T-helper 17 cell (primary cell): ENCODE results near the gene PADI1. TPM values are rescaled to one million over a fixed set of nuclear protein-coding genes. Genes with fewer than 3 reads are reported as not detected.

Experiments used
- ATAC-seq: fragments of 150-1000 bp; cut with Tn5 transposase; 2 replicates; pipeline ENCODE4 v1.10.0; 2021; ENCODE audit warnings: mild to moderate bottlenecking, moderate library complexity
- DNase-seq, 3 donors: peaks; one replicate each; pipeline versions ENCODE4 v3.0.0 to v3.0.0-alpha.2; 2020 to 2021
- H3K9me3 ChIP-seq: one replicate; pipeline ENCODE4 v1.7.0; 2013; ENCODE audit warnings: low read length, mild to moderate bottlenecking; ENCODE audit not compliant: control insufficient read depth, poor library complexity, severe bottlenecking
- H3K27ac Mint-ChIP-seq: one replicate; pipeline ENCODE4 v1.8.0; 2022; ENCODE audit warnings: mild to moderate bottlenecking, moderate library complexity, mixed read lengths
- H3K27me3 Mint-ChIP-seq: one replicate; pipeline ENCODE4 v1.8.0; 2022; ENCODE audit warnings: mixed read lengths
- H3K36me3 Mint-ChIP-seq: one replicate; pipeline ENCODE4 v1.8.0; 2022; ENCODE audit warnings: low read depth, mixed read lengths
- H3K4me1 Mint-ChIP-seq: one replicate; pipeline ENCODE4 v1.8.0; 2022; ENCODE audit warnings: mild to moderate bottlenecking, mixed read lengths
- H3K4me3 Mint-ChIP-seq: one replicate; pipeline ENCODE4 v1.8.0; 2022; ENCODE audit warnings: mild to moderate bottlenecking, moderate library complexity, mixed read lengths
- total RNA-seq, 4 donors: library from RNA in 2 of 4; stranded (reverse) in 2 of 4; gene quantifications; one replicate each; pipeline ENCODE4 v1.2.3 and lab custom pipeline; 2022 to 2026

The PADI1 gene
- total RNA-seq, 2 donors from 2014 or later = not detected

DNA sequence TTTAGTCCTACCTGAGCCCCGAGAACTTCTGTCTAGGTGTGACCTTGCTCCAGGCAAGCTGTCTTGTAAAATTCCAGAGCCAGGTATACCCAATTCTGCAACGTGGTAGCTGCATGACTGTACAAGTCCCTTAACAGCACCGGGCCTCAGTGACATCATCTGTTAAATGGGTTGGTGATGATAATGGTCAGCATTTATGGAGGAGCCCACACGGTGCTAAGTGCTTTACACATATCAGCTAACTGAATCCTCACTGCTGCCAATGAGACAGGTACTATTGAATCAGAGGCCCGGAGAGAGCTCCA, 37.2 kb upstream of the PADI1 start:
- Mint-ChIP-seq H3K27me3 (peaks cover 25% of the 10 kb centered on the region), H3K36me3 (peaks cover 2% of the 10 kb centered on the region), H3K4me1 (no peaks in the 10 kb centered on the region), H3K4me3 (no peak overlapping the region), H3K27ac (no peak overlapping the region)
- no peaks in the 10 kb centered on the region for H3K9me3 ChIP-seq
- ATAC-seq (no peak), DNase-seq (no peak)

DNA sequence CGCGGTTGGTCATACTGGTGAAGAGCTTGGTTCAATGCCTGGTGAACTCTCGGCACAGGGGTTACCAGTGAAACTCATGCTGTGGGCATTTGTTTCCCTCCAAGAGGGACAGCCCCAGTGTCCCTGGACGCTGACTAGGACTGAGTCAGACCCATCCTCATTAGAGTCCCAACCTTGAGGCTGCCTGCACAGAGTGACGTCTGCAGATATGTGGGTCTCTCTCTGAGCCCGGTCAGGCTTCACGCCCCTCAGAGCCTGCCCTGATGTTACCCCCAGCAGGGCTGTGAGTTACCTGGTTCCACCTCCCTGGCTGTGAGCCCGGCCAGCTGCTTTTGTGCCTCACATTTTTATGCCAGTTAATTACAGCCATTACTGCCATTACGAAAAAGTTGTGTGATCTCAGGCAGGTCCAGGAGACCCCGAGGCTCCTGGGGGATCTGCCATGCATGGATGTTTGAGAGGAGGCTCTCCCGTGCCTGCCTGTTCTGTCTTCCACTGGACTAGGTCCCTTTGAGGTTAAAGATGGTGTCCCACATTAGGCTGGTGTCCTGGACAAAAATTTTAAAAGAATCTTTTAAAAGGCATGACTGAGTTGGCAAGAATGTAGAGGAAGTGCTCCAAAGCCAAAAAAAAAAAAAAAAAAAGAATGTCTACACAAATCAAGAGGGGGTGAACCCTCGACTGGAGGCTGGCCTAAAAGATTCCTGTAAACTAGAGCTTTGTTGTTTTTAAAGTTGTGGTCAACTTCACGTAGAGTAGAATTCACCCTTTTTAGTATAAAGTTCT, 36.6 kb upstream of the PADI1 start:
- ATAC-seq (no peak), DNase-seq (no peak)
- Mint-ChIP-seq H3K36me3 (peaks cover 7% of the 10 kb centered on the region), H3K4me1 (no peaks in the 10 kb centered on the region), H3K27ac (no peak overlapping the region), H3K4me3 (no peak overlapping the region), H3K27me3 (peaks cover 28% of the 10 kb centered on the region)
- no peaks in the 10 kb centered on the region for H3K9me3 ChIP-seq

DNA sequence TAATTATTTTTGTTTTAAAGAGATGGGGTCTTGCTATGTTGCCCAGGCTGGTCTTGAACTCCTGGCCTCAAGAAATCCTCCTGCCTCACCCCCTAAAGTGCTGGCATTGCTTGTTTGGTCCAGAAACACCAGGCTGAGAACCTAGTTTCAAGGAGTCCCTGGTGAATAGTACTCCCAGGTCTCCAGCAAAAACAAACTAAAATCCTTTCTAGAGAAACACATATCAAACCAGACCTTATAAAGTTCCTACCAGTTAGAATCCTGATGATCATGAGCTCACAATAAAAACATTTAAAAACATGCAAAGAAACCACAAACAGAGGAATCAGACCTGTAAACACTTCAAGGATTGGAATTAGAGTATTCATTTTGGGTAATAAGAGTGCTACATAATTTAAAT, 34.4 kb upstream of the PADI1 start:
- Mint-ChIP-seq H3K4me1 (no peaks in the 10 kb centered on the region), H3K27me3 (peaks cover 29% of the 10 kb centered on the region), H3K4me3 (no peak overlapping the region), H3K27ac (no peak overlapping the region), H3K36me3 (peaks cover 9% of the 10 kb centered on the region)
- ATAC-seq = no peak
- H3K9me3 ChIP-seq = no peaks in the 10 kb centered on the region
- DNase-seq = no peak

DNA sequence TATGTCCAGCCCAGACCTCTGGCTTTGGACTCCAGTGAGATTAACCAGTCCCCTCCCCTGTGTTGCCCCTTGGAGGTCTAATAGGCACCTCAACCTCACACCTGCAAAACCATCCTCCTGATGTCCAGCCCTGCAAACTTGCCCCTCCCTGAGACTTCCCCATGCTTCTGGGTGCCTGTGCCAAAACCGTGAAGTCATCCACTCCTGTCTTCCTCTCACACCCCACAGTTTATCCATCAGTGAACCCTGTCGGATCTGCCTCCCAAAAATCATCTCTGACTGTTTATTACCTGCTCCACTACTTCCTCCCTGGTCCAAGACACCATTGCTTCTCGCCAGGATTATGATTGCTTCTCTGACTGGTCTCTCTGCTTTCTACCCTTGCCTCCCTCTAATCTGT, 31.7 kb upstream of the PADI1 start:
- H3K27ac Mint-ChIP-seq = no peak overlapping the region

DNA sequence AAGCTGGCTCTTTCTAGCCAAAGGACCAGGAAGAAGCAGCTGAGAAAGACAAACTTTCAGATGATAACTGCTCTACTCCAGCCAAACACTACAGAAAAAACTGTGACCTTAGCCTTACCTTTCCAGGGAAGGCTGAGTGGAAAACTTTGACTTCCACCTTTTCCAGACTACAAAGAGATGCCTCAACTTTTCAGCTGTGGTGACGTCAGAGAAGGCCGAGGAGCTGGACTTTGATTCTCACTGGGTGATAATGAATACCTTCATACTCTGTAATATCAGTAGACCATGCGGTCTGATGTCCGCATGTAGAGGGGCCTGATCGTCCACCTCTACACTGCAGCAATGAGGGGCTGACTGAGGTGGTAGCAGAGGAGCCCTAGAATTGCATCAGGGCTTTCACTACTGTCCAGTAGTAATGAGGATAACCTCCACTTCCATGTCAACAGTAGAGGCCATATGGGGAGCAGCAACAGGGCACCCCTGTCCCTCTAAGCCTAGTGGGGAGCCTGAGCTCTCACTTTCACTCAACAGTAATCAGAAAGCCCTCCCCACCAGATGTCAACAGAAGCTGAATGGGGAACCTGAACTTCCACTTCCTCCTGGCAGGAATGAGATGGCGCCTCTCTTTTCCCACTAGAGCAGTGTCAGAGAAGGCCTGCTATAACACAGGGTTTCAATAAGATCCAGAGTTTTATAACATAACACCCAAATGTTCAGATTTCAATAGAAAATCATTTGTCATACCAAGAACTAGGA, 28.4 kb upstream of the PADI1 start:
- Mint-ChIP-seq H3K4me3 (no peak overlapping the region), H3K27ac (no peak overlapping the region), H3K36me3 (peaks cover 11% of the 10 kb centered on the region), H3K4me1 (peaks cover 9% of the 10 kb centered on the region), H3K27me3 (peaks cover 18% of the 10 kb centered on the region)
- no peak for ATAC-seq
- no peak for DNase-seq
- no peaks in the 10 kb centered on the region for H3K9me3 ChIP-seq

More for the DNA sequence above, 31.7 kb upstream of the PADI1 start:
- Mint-ChIP-seq H3K27me3 (peaks cover 24% of the 10 kb centered on the region), H3K36me3 (peaks cover 10% of the 10 kb centered on the region), H3K4me1 (no peaks in the 10 kb centered on the region), H3K4me3 (no peak overlapping the region)
- ATAC-seq (no peak), DNase-seq (no peak)
- no peaks in the 10 kb centered on the region for H3K9me3 ChIP-seq

DNA sequence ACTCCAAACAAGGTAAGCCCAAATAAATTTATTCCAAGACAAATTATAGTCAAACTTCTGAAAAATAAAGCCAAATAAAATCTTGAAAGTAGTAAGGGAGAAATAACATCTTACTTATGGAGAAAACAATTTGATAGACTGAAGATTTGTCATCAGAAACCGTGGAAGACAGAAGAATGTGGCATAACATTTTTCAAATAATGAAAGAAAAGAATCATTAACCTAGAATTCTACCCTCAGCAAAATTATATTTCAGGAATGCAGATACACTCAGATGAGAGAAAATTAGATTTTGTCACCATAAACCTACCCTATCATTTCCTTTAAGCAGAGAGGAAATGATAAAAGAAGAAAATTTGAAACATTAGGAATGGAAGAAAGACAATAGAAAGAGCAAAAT, 27.3 kb upstream of the PADI1 start:
- Mint-ChIP-seq H3K4me1 (peaks cover 18% of the 10 kb centered on the region), H3K27me3 (peaks cover 18% of the 10 kb centered on the region), H3K4me3 (no peak overlapping the region), H3K27ac (no peak overlapping the region), H3K36me3 (peaks cover 11% of the 10 kb centered on the region)
- no peak for DNase-seq
- H3K9me3 ChIP-seq = no peaks in the 10 kb centered on the region
- no peak for ATAC-seq

DNA sequence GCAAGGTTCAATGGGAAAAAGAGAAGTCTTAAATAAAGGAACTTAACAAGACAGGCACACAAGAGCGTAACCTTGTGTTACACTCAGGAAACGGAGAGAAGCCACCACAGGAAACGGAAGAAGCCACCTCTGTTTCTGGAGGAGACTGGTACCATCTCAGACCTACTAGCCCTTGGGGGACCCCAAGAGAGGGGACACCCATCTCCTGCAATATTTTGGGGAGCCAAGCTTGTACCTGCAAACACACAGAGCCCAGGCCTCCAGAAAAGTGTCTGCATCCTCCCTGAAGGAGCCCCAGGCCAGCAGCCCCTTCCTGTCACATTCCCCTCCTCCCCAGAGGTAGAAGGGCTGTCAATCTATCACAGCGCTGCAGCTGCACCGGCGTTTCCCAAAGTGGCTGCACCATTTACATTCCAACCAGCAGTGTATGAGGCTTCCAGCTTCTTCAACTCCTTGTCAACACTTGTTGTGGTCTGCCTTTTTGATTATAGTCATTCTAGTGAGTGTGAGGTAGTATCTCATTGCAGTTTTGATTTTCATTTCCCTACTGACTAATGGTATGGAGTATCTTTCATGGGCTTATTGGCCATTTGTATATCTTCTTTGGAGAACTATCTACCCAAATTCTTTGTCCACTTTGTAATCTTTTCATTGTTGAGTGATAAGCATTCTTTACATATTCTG, 23.0 kb upstream of the PADI1 start:
- no peak for DNase-seq
- ATAC-seq = peak; percentile 50
- Mint-ChIP-seq H3K27ac (no peak overlapping the region), H3K36me3 (peaks cover 4% of the 10 kb centered on the region), H3K27me3 (peaks cover 4% of the 10 kb centered on the region), H3K4me1 (peaks cover 23% of the 10 kb centered on the region), H3K4me3 (peak overlapping the region; percentile 75)
- H3K9me3 ChIP-seq = no peaks in the 10 kb centered on the region

DNA sequence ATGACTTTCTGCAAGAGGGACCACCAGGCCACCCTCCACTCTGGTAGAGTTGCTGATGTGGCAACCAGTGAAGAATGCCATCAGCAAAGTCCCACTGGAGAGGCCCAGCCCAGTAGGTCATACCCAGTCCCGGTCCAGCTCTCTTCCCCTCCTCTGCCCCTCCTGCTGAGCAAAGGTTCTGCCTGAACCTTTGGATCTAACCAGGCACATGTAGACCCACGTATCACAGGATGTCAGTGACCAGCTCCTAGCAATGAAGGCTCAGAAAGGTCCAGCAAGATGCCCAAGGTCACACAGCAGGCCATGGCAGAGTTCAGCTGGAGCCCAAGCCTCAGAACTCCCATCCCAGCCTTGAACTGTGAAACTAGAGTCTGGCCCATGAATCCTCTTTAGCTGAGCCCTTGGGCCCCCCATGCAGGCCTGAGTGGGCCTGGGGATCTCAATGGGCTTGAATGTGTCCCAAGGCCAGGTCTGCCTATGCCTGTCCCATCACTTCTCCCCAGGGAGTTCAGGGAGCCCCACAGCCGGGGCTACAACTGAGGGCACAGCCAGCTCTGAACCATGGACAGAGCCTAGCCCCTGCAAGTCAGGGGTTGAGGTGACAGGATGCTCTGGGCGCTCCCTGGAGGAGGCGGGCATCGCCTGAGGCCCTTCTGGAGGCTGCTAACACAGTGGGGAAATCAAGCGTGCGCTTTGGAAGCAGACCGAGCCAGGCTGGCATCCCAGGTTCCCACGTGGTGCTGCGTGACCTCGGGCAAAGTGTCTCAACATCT, 21.4 kb upstream of the PADI1 start:
- H3K27ac Mint-ChIP-seq = no peak overlapping the region
- H3K9me3 ChIP-seq = no peaks in the 10 kb centered on the region
- ATAC-seq (no peak), DNase-seq (no peak)
- H3K27me3 Mint-ChIP-seq = no peaks in the 10 kb centered on the region
- H3K4me1 Mint-ChIP-seq = peaks cover 23% of the 10 kb centered on the region
- peaks cover 3% of the 10 kb centered on the region for H3K36me3 Mint-ChIP-seq
- H3K4me3 Mint-ChIP-seq = no peak overlapping the region

DNA sequence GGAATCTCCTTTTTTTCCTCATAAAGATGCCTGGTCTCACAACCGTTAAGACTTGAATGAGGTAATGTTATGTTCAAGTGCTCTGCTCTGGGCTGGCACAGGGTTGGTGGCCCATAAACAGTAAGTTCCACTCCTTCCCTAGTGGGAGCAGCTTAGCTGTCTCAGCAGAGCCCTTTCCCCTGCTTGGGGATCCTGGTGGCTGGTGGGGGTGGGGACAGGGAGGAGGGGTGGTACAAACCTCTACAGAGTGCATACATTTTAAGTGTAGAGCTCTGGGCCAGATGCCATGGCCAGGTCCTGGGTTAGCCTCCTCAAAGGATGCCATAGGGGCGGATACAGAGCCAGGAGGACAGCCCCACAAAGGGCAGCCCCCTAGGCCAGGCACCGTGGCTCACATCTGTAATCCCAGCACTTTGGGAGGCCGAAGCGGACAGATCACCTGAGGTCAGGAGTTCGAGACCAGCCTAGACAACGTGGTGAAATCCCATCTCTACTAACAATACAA, 20.7 kb upstream of the PADI1 start:
- no peak overlapping the region for H3K27ac Mint-ChIP-seq
- H3K9me3 ChIP-seq = no peaks in the 10 kb centered on the region
- ATAC-seq (no peak), DNase-seq (no peak)
- H3K4me3 Mint-ChIP-seq = no peak overlapping the region
- H3K4me1 Mint-ChIP-seq = peaks cover 23% of the 10 kb centered on the region
- no peaks in the 10 kb centered on the region for H3K27me3 Mint-ChIP-seq
- H3K36me3 Mint-ChIP-seq = peaks cover under 1% of the 10 kb centered on the region

DNA sequence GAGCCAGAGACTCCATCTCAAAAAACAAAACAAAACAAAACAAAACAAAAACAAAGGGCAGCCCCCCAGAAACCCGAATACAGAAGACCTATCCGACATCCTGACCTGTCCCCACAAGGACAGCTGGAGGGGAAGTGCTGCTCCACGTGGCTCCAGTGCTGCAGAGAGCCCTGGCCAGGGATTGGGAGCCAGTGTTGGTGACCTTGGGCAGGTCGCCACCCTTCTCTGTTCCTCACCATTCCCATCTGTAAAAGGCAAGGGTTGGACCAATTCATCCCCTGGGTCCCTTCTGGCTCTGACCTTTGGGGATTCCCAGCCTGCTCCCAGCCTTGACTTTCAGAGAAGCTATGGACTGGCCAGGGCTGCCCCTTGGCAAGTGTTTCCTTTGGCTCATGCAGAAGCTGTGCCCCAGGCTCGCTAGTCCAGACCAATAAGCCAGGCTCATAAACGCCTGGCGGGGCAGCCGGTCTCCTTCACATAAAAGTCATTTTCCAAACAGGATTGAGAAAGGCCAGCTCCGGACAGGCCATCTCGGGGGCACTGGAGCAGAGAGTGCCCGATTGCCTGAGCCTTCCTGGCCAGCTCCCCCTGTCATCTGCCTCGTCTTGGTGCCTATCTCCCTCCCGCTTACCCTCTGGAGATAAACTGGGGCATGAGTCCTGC, 20.0 kb upstream of the PADI1 start:
- H3K4me1 Mint-ChIP-seq = peaks cover 23% of the 10 kb centered on the region
- H3K36me3 Mint-ChIP-seq = no peaks in the 10 kb centered on the region
- no peak overlapping the region for H3K4me3 Mint-ChIP-seq
- ATAC-seq = no peak
- H3K27ac Mint-ChIP-seq = no peak overlapping the region
- no peaks in the 10 kb centered on the region for H3K27me3 Mint-ChIP-seq
- DNase-seq = no peak
- no peaks in the 10 kb centered on the region for H3K9me3 ChIP-seq

DNA sequence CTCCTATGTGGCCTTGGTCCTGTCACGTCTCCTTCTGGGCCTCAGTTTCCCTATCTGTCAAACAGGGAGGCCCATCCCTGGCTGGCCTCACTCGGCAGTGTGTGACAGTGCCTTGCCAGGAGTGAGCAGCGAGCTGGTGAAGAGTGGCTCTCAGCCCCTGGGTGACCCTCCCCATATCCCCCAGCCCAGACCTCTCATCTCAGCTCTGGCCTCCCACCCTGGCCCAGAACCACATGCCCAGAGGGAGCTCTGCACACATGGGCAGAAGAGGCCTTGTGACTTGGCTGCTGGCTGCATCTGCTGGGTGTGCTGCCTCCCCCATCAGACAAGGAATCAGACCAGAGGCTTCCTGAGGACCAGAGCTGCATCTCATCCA, 19.5 kb upstream of the PADI1 start:
- no peak overlapping the region for H3K4me3 Mint-ChIP-seq
- H3K9me3 ChIP-seq = no peaks in the 10 kb centered on the region
- no peaks in the 10 kb centered on the region for H3K27me3 Mint-ChIP-seq
- H3K27ac Mint-ChIP-seq = peak overlapping the region; percentile 47
- no peaks in the 10 kb centered on the region for H3K36me3 Mint-ChIP-seq
- DNase-seq = no peak
- peaks cover 19% of the 10 kb centered on the region for H3K4me1 Mint-ChIP-seq
- ATAC-seq = no peak

DNA sequence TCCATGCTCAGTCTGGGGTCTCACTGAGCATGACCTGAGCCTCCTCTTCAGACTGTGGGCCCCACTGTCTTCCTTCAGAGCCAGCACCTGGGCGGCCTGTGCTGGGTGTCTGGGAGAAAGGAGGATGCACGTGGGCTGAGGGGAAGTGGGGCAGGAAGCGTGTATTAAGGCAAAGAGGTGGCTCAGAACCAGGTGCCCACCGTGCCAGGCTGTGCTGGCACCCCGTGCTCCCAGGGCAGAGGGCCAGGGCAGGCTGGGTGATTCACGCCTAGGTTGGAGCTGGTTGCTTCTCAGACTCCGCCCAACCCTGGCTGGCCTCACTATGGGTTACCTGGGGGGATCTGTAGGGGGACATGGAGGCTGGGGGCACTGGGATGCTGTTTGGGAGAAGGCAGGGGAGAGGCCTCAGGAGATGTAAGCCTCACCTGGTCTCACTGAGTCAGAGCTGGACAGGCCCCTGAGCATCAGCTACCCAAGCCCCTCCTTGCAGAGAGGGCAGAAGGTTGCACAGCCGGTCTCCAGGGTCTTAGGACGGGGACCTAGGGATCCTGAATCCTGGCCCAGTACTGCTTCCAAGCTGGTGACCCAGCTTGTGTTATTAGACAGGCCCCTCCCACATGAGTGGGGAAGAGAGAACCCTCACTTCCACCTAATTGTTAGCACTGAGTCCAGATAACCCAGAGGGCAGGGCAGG, 18.6 kb upstream of the PADI1 start:
- Mint-ChIP-seq H3K4me3 (no peak overlapping the region), H3K36me3 (no peaks in the 10 kb centered on the region), H3K4me1 (peaks cover 15% of the 10 kb centered on the region), H3K27me3 (no peaks in the 10 kb centered on the region), H3K27ac (peak overlapping the region; percentile 47)
- DNase-seq (no peak), ATAC-seq (no peak)
- no peaks in the 10 kb centered on the region for H3K9me3 ChIP-seq
